Small intestine (tissue), 7 donors: ENCODE results near the gene C1orf21. TPM values are rescaled to one million over a fixed set of nuclear protein-coding genes. Genes with fewer than 3 reads are reported as not detected.

Experiments used
- DNase-seq, 2 donors: peaks; one replicate each; pipeline versions ENCODE4 v3.0.0 to v3.0.0-alpha.2; 2013
- FAIRE-seq: peaks from 2 replicates; lab custom pipeline; 2012; peaks lifted over from hg19 to GRCh38; lab: Jason Lieb, UNC
- H3K27ac ChIP-seq, 3 donors: one replicate each; pipeline ENCODE4 v1.5.1; 2013; ENCODE audit warnings: low read length in 2 of 3, mild to moderate bottlenecking in 2 of 3, control low read depth in 1 of 3, inconsistent platforms in 1 of 3, low read depth in 1 of 3, moderate library complexity in 1 of 3
- H3K27me3 ChIP-seq, 3 donors: one replicate each; pipeline ENCODE4 v1.6.1; 2013; ENCODE audit warnings: low read length in 3 of 3, inconsistent platforms in 1 of 3; ENCODE audit not compliant: control insufficient read depth in 3 of 3, insufficient read depth in 3 of 3
- H3K36me3 ChIP-seq, 3 donors: one replicate each; pipeline ENCODE4 v1.6.1; 2013; ENCODE audit warnings: low read length in 3 of 3, inconsistent platforms in 1 of 3, low read depth in 1 of 3, mild to moderate bottlenecking in 1 of 3, moderate library complexity in 1 of 3; ENCODE audit not compliant: control insufficient read depth in 3 of 3, insufficient read depth in 2 of 3
- H3K4me1 ChIP-seq, 3 donors: one replicate each; pipeline ENCODE4 v1.6.1; 2013; ENCODE audit warnings: low read length in 2 of 3, inconsistent platforms in 1 of 3, low read depth in 1 of 3, mild to moderate bottlenecking in 1 of 3, moderate library complexity in 1 of 3; ENCODE audit not compliant: control insufficient read depth in 3 of 3, insufficient read depth in 2 of 3
- H3K4me3 ChIP-seq, 3 donors: one replicate each; pipeline ENCODE4 v1.5.1; 2013; ENCODE audit warnings: low read length in 3 of 3, control low read depth in 1 of 3, inconsistent platforms in 1 of 3, low read depth in 1 of 3, mild to moderate bottlenecking in 1 of 3, moderate library complexity in 1 of 3
- H3K9me3 ChIP-seq, 2 donors: one replicate each; pipeline ENCODE4 v1.6.1; 2013; ENCODE audit warnings: low read depth in 1 of 2, low read length in 1 of 2; ENCODE audit not compliant: control insufficient read depth in 2 of 2, insufficient read depth in 1 of 2
- WGBS, 3 donors: extraction: QIAGEN DNeasy Blood & Tissue Kit; methylation state at CpG; one replicate each; pipeline ENCODE4 v1.1.7; 2013; 5-methylcytosine and 5-hydroxymethylcytosine counted together
- polyA plus RNA-seq, 4 donors: library from polyadenylated mRNA; stranded (reverse) in 3 of 4; unstranded in 1 of 4; fragments of 200-250 nt in 3 of 4; fragments of 120-200 nt in 1 of 4; gene quantifications; one replicate each; pipeline versions ENCODE4 v1.2.1 to v1.2.3, GENCODE V29; 2013
- donor health status: healthy with polysubstance abuse.
- donor health status: control.
- donor health status: control.
- donor health status: Bipolar disorder and iron deficiency.
- donor health status: healthy.

C1orf21 gene
- polyA plus RNA-seq, 4 donors: 36.5 to 78.3 (median 58.9) TPM

- Histone ChIP-seq H3K4me1 (no peaks in the 10 kb centered on the region), H3K9me3 (no peaks in the 10 kb centered on the region), H3K27me3 (no peaks in the 10 kb centered on the region), H3K4me3 (no peak overlapping the region), H3K27ac (no peak overlapping the region), H3K36me3 (no peaks in the 10 kb centered on the region)
- 68 to 79% (median 68%) methylated on average over 4 of the region's 4 CpGs for WGBS, 3 donors
- no peak for DNase-seq
- FAIRE-seq: no peak
These were observed 13.7 kb upstream of the C1orf21 start for GRCh38 chr1:184373155-184373554.

DNA sequence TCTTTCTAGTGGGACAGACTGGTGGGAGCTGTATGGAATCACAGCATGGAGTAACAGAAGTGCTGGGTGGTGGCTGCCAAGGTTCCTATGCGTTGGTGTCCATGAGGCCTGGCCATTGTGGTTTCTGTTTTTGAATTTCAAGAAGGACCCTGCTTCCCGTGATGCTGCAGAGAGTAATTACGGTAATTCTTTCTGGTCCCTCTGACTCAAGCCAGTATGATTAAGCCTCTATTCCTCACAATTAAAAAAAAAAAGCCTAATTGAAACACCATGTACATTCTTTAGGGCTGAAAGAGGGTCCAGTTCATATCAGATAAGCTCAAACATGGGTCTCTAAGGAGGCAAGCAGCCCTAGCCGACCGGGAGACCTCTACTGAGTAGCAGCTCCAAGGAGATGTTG, 10.5 kb upstream of the C1orf21 start:
- FAIRE-seq (no peak), DNase-seq (no peak)
- H3K36me3 ChIP-seq: no peaks in the 10 kb centered on the region
- 72 to 94% (median 92%) methylated on average over 5 of the region's 5 CpGs for WGBS, 3 donors
- no peaks in the 10 kb centered on the region for H3K27me3 ChIP-seq
- no peak overlapping the region for H3K4me3 ChIP-seq
- H3K4me1 ChIP-seq: no peaks in the 10 kb centered on the region
- H3K9me3 ChIP-seq: no peaks in the 10 kb centered on the region
- H3K27ac ChIP-seq: no peak overlapping the region

DNA sequence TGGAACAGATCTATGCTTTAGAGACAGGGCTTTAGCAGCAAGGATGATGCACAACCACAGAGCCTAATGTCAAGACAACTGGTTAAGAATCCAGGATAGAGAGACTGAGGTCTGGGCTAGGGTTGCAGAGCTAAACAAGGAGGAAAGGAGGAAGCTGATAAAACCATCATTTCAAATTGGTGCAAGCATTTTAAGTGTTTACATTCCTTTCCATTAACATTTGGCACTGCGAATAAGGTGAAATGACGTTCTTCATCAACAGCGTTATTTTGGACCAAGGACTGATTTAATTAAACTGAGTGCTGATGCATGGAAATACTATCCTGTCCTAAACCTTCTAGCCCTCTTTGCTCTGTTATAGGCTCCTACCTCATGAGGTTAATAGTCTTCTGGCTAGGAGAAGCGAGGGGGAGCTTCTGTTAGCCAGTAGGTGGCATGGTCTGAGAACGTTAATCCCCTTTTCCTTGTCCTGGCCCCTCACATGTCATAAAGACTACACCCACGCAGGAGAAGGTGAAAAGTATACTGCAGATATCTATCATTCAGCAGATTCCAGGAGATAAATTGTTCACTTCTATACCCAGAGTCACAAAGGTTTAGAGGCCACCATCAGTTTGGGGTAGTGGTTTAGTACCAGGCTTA, 7.6 kb upstream of the C1orf21 start:
- FAIRE-seq (no peak), DNase-seq (peak in 1 of 2 donors; percentile 34)
- Histone ChIP-seq H3K36me3 (no peaks in the 10 kb centered on the region), H3K9me3 (no peaks in the 10 kb centered on the region), H3K27ac (no peak overlapping the region), H3K27me3 (peaks cover 0 to 4% (median 0%) of the 10 kb centered on the region in 3 donors), H3K4me3 (no peak overlapping the region), H3K4me1 (no peaks in the 10 kb centered on the region)
- 40 to 58% (median 51%) methylated on average over 6 of the region's 6 CpGs for WGBS, 3 donors

DNA sequence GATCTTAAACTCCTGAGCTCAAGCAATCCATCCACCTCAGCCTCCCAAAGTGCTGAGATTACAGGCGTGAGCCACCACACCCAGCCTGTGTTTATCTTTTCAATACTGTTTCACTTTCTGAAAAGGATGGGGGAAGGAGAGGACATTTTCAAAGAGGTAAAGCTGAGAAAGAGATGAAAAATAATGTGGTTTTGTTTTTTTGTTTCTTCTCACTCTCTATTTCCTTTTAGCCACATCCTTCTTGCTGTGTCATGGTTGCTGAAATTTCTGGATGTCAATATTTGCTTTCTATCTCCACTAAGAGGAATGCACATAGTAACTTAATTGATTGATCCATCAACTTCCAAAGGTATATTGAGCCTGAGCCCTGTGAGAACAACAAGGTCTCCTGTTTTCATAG, 6.4 kb upstream of the C1orf21 start:
- Histone ChIP-seq H3K4me3 (no peak overlapping the region), H3K36me3 (no peaks in the 10 kb centered on the region), H3K4me1 (no peaks in the 10 kb centered on the region), H3K9me3 (no peaks in the 10 kb centered on the region), H3K27ac (no peak overlapping the region), H3K27me3 (peaks cover 0 to 4% (median 0%) of the 10 kb centered on the region in 3 donors)
- FAIRE-seq: no peak
- DNase-seq: no peak
- WGBS, 3 donors: 41 to 73% (median 57%) methylated on average over 1 of the region's 1 CpG

DNA sequence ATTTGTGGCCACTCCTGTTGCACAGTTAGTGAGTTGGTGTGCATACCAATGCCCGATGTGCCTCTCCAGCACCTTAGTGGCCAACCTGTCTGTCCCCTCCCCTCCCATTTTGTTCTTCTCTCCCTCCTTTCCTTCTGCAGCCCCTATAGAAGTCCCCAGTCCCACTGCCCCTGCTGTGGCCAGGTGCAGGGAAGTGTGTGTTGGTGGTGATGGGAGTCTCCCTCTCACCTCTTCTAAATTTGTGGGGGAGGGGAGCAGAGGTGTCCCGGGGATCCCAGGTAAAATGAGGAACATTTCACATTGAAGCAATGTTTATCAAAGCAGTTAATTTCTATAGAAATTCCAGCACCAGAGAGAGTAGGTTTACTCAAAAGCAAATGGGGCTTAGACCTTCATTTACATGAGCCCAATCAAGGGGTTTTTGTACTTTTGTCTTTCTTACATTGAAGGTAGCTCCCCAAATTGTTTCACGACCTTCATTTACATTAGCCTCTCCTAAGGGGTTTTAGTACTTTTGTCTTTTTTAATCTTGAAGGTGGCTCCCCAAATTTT, 3.0 kb upstream of the C1orf21 start:
- WGBS, 3 donors: 81 to 82% (median 81%) methylated on average over 3 of the region's 3 CpGs
- DNase-seq (no peak), FAIRE-seq (no peak)
- Histone ChIP-seq H3K9me3 (no peaks in the 10 kb centered on the region), H3K27me3 (peaks cover 0 to 4% (median 0%) of the 10 kb centered on the region in 3 donors), H3K4me1 (peaks cover 0 to 10% (median 0%) of the 10 kb centered on the region in 3 donors), H3K36me3 (no peaks in the 10 kb centered on the region), H3K27ac (no peak overlapping the region), H3K4me3 (no peak overlapping the region)

- Histone ChIP-seq H3K27ac (peak overlapping the region in 2 of 3 donors; percentile 76 to 86), H3K4me3 (peak overlapping the region; percentile 86 to 94 (median 87)), H3K4me1 (peaks cover 2 to 22% (median 7%) of the 10 kb centered on the region in 3 donors), H3K36me3 (no peaks in the 10 kb centered on the region), H3K27me3 (peaks cover 0 to 4% (median 0%) of the 10 kb centered on the region in 3 donors), H3K9me3 (no peaks in the 10 kb centered on the region)
- DNase-seq (no peak), FAIRE-seq (no peak)
- WGBS, 3 donors: 28 to 40% (median 34%) methylated on average over 17 of the region's 17 CpGs
These were observed 941 bp upstream of the C1orf21 start for GRCh38 chr1:184385865-184386311.

GRCh38 chr1:184387069-184387475, 243 bp downstream of the C1orf21 start:
- WGBS, 3 donors: 0 to 1% (median 1%) methylated on average over 25 to 40 of the region's 40 CpGs
- Histone ChIP-seq H3K9me3 (no peaks in the 10 kb centered on the region), H3K27me3 (peaks cover 0 to 4% (median 0%) of the 10 kb centered on the region in 3 donors), H3K4me3 (peak overlapping the region; percentile 86 to 94 (median 87)), H3K36me3 (no peaks in the 10 kb centered on the region), H3K27ac (peak overlapping the region; percentile 73 to 86 (median 83)), H3K4me1 (peaks cover 2 to 22% (median 7%) of the 10 kb centered on the region in 3 donors)
- DNase-seq (no peak), FAIRE-seq (no peak)

- H3K4me3 ChIP-seq: peak overlapping the region; percentile 86 to 94 (median 87)
- H3K4me1 ChIP-seq: peaks cover 2 to 22% (median 7%) of the 10 kb centered on the region in 3 donors
- WGBS, 3 donors: 0 to 1% (median 0%) methylated on average over 43 of the region's 43 CpGs
- H3K9me3 ChIP-seq: no peaks in the 10 kb centered on the region
- DNase-seq (peak; percentile 51 to 64), FAIRE-seq (no peak)
- H3K36me3 ChIP-seq: no peaks in the 10 kb centered on the region
- H3K27me3 ChIP-seq: peaks cover 0 to 4% (median 0%) of the 10 kb centered on the region in 3 donors
- H3K27ac ChIP-seq: peak overlapping the region; percentile 73 to 86 (median 83)
These were observed 868 bp downstream of the C1orf21 start for GRCh38 chr1:184387476-184388318.
